GM23248 (cell line): ENCODE data around the gene PTPRK. TPM values are rescaled to one million over a fixed set of nuclear protein-coding genes. Genes with fewer than 3 reads are reported as not detected.

Experiments
- DNase-seq: peaks from one replicate; pipeline ENCODE4 v3.0.0-alpha.2; 2015
- H2AFZ ChIP-seq: fragments of 200-600 bp; sonication (generic); 2 replicates; pipeline ENCODE4 v1.6.1; 2016; ENCODE audit warnings: antibody characterized with exemption
- H3F3A ChIP-seq: fragments of 200-600 bp; sonication (generic); 2 replicates; pipeline ENCODE4 v1.6.1; 2016; ENCODE audit warnings: mild to moderate bottlenecking, antibody characterized with exemption, mixed run types; ENCODE audit not compliant: insufficient read depth
- H3K27ac ChIP-seq: fragments of 200-600 bp; sonication (generic); 2 replicates; pipeline ENCODE4 v1.5.1; 2016; ENCODE audit warnings: mild to moderate bottlenecking
- H3K27me3 ChIP-seq: fragments of 200-600 bp; sonication (generic); replicated peaks from 2 replicates; pipeline ENCODE4 v1.6.1; 2016; ENCODE audit warnings: mild to moderate bottlenecking; ENCODE audit not compliant: insufficient read depth
- H3K36me3 ChIP-seq: fragments of 200-600 bp; sonication (generic); 2 replicates; pipeline ENCODE4 v1.6.1; 2016; ENCODE audit warnings: low read depth, mild to moderate bottlenecking
- H3K4me1 ChIP-seq: fragments of 200-600 bp; sonication (generic); 2 replicates; pipeline ENCODE4 v1.6.1; 2016; ENCODE audit warnings: mild to moderate bottlenecking; ENCODE audit not compliant: insufficient read depth
- H3K4me2 ChIP-seq: fragments of 200-600 bp; sonication (generic); one replicate; pipeline ENCODE4 v1.6.1; 2016; ENCODE audit warnings: mild to moderate bottlenecking; ENCODE audit not compliant: unreplicated experiment
- H3K4me3 ChIP-seq: fragments of 200-600 bp; sonication (generic); 2 replicates; pipeline ENCODE4 v1.5.1; 2016; ENCODE audit warnings: mild to moderate bottlenecking
- H3K79me2 ChIP-seq: fragments of 200-600 bp; sonication (generic); 2 replicates; pipeline ENCODE4 v1.6.1; 2016; ENCODE audit warnings: mild to moderate bottlenecking; ENCODE audit not compliant: insufficient read depth
- H3K9ac ChIP-seq: fragments of 200-600 bp; sonication (generic); 2 replicates; pipeline ENCODE4 v1.6.1; 2016; ENCODE audit warnings: mild to moderate bottlenecking
- H3K9me2 ChIP-seq: fragments of 200-600 bp; sonication (generic); 2 replicates; pipeline ENCODE4 v1.6.1; 2016; ENCODE audit warnings: mixed run types, mild to moderate bottlenecking, moderate library complexity; ENCODE audit not compliant: insufficient read depth
- H3K9me3 ChIP-seq: fragments of 200-600 bp; sonication (generic); one replicate; pipeline ENCODE4 v1.6.1; 2017; ENCODE audit warnings: low read depth
- H4K20me1 ChIP-seq: fragments of 200-600 bp; sonication (generic); 2 replicates; pipeline ENCODE4 v1.6.0; 2016; ENCODE audit not compliant: insufficient read depth
- EZH2 ChIP-seq: fragments of 200-600 bp; sonication (generic); IDR thresholded peaks from 2 replicates; pipeline ENCODE4 v1.6.1; 2018; ENCODE audit warnings: antibody characterized with exemption, mild to moderate bottlenecking; ENCODE audit not compliant: insufficient read depth, poor library complexity, severe bottlenecking
- EZH2phosphoT487 ChIP-seq: fragments of 200-600 bp; sonication (generic); IDR thresholded peaks from 2 replicates; pipeline ENCODE4 v1.6.1; 2018; ENCODE audit warnings: antibody characterized with exemption, moderate library complexity, mild to moderate bottlenecking, low read depth; ENCODE audit not compliant: insufficient read depth
- WGBS, 2 experiments: methylation state at CpG; one replicate each; pipeline ENCODE4 v1.1.6; 2015 to 2017; ENCODE audit warnings: low lambda C conversion rate in 2 of 2, low coverage in 1 of 2; ENCODE audit errors: missing lambda C conversion rate in 2 of 2; 5-methylcytosine and 5-hydroxymethylcytosine counted together
- in situ Hi-C: fragments of 300-500 bp; cut with MboI; formaldehyde crosslinking; loops from 2 replicates; pipeline ENCODE4 v1.15.0; 2020
- polyA plus RNA-seq: library from polyadenylated mRNA; unstranded; fragments of >200 nt; fragmentation: Nextera tagmentation; extraction: Ambion mirVana; gene quantifications from 2 replicates; pipeline ENCODE4 v1.2.1, GENCODE V29; 2016
- total RNA-seq: library from RNA; depleted of rRNA; stranded (reverse); fragments of >200 nt; shearing (Covaris generic); gene quantifications from 2 replicates; pipeline ENCODE4 v1.2.3, GENCODE V29; 2014

Gene PTPRK
- total and polyA plus RNA-seq, 2 experiments from 2014 or later: 22.3 to 34.5 TPM

DNA sequence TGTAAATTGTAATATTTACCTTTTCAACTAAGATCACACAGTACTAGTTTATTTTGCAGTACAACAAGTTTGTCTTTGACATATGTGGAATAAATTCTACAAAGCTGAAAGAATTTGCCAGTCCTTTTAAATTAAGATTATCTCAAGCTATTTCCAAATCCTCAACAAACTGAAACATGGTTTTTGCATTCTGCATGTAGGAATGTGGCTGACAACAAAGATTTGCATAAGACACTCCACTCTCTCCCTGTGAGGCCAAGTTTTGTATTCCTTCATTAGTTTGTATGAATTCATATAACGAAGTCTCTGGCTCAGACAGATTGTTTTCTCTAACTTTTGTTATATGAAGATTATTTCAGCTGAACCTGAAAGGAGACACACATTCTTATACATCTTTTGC lies 495.4 kb downstream of the PTPRK start:
- no peak overlapping the region for H3K9ac ChIP-seq
- 32 to 39% methylated on average over 1 of the region's 1 CpG for WGBS, 2 experiments
- H3K79me2 ChIP-seq: no peaks in the 10 kb centered on the region
- no peaks in the 10 kb centered on the region for H3K27me3 ChIP-seq
- no peak overlapping the region for H3K4me2 ChIP-seq
- TF ChIP-seq EZH2phosphoT487 (no peak), EZH2 (no peak)
- H3K36me3 ChIP-seq: no peaks in the 10 kb centered on the region
- no peaks in the 10 kb centered on the region for H3K4me1 ChIP-seq
- no peak overlapping the region for H3K27ac ChIP-seq
- H3F3A ChIP-seq: no peaks in the 10 kb centered on the region
- H3K9me2 ChIP-seq: no peaks in the 10 kb centered on the region
- H3K4me3 ChIP-seq: no peak overlapping the region
- H4K20me1 ChIP-seq: no peaks in the 10 kb centered on the region
- H3K9me3 ChIP-seq: no peaks in the 10 kb centered on the region
- in situ Hi-C loops: no loop called here
- H2AFZ ChIP-seq: no peak overlapping the region
- no peak for DNase-seq

DNA sequence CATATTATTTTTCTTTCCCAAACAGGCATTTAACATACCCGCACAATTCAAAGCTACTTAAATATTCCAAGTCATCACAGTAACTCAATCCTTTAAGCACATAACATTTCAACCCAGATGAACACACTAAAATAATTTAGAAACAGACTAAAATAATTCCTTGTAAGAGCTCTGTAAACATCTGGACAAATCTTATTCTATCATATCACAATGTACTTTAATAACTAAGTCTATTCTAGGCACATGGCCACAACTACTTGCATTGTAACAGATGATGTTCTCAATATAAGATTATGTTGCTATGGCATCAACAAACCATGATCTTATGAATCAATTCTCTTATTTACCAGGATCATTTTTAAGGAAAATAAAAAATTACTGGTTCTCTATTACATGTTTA lies 496.4 kb downstream of the PTPRK start:
- no peaks in the 10 kb centered on the region for H3K9me2 ChIP-seq
- H3K4me2 ChIP-seq: no peak overlapping the region
- WGBS, 2 experiments: 82 to 91% methylated on average over 1 of the region's 1 CpG
- no peaks in the 10 kb centered on the region for H3K27me3 ChIP-seq
- no peaks in the 10 kb centered on the region for H3K36me3 ChIP-seq
- no peak overlapping the region for H2AFZ ChIP-seq
- H3F3A ChIP-seq: no peaks in the 10 kb centered on the region
- H4K20me1 ChIP-seq: no peaks in the 10 kb centered on the region
- in situ Hi-C loops: no loop called here
- H3K4me1 ChIP-seq: no peaks in the 10 kb centered on the region
- no peak overlapping the region for H3K9ac ChIP-seq
- TF ChIP-seq EZH2phosphoT487 (no peak), EZH2 (no peak)
- DNase-seq: no peak
- H3K4me3 ChIP-seq: no peak overlapping the region
- H3K27ac ChIP-seq: no peak overlapping the region
- no peaks in the 10 kb centered on the region for H3K79me2 ChIP-seq
- no peaks in the 10 kb centered on the region for H3K9me3 ChIP-seq

DNA sequence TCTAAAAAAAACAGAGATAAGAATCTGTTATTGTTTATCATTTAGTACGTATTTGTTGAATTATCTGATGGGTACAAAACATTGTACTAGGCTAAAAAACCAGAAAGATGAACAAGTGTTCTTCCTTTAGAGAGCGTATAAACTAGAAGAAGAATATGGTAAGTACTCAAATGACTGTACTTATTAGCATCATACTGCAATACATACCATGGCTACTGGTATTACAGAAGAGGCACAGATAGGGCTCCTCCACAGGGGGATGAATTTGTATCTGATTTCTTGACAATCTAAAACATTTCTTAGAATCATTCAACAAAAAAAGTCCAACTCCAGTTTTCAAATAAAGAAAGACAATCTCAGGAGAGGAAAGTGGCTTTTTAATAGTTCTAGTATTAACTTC lies 501.6 kb downstream of the PTPRK start:
- in situ Hi-C loops: no loop called here
- Histone ChIP-seq H3K27me3 (no peaks in the 10 kb centered on the region), H4K20me1 (no peaks in the 10 kb centered on the region), H3K9me3 (no peaks in the 10 kb centered on the region), H3K79me2 (no peaks in the 10 kb centered on the region), H2AFZ (no peak overlapping the region), H3K9me2 (no peaks in the 10 kb centered on the region), H3K9ac (no peak overlapping the region), H3K36me3 (no peaks in the 10 kb centered on the region), H3K4me3 (no peak overlapping the region), H3K27ac (no peak overlapping the region), H3K4me1 (no peaks in the 10 kb centered on the region), H3F3A (no peaks in the 10 kb centered on the region), H3K4me2 (no peak overlapping the region)
- 98 to 100% methylated on average over 2 of the region's 2 CpGs for WGBS, 2 experiments
- TF ChIP-seq EZH2phosphoT487 (no peak), EZH2 (no peak)
- DNase-seq: no peak

DNA sequence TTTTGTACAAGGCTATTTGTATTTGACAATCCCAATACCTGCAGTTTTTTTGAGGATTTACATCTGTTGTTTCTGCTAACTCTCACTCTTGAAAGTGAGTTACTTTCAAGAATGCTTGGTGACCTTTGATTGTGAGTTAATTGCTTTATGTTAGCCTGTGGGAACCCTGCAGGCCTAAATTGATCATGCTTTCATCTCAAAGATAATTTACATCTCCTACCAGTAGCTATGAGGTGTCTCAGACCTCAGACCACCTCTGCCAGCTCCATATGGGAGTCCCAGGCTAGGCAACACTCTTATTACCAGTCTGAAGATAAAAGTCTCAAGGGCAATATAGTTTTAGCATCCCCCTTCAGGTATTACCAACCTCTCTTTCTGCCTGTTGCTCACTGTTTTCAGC lies 503.1 kb downstream of the PTPRK start:
- Histone ChIP-seq H3K4me1 (no peaks in the 10 kb centered on the region), H3K36me3 (no peaks in the 10 kb centered on the region), H2AFZ (no peak overlapping the region), H3K27me3 (no peaks in the 10 kb centered on the region), H3K27ac (no peak overlapping the region), H4K20me1 (no peaks in the 10 kb centered on the region), H3K9me3 (no peaks in the 10 kb centered on the region), H3K9ac (no peak overlapping the region), H3F3A (no peaks in the 10 kb centered on the region), H3K4me2 (no peak overlapping the region), H3K9me2 (no peaks in the 10 kb centered on the region), H3K4me3 (no peak overlapping the region), H3K79me2 (no peaks in the 10 kb centered on the region)
- in situ Hi-C loops: no loop called here
- no peak for DNase-seq
- TF ChIP-seq EZH2phosphoT487: no peak
- no peak for TF ChIP-seq EZH2

DNA sequence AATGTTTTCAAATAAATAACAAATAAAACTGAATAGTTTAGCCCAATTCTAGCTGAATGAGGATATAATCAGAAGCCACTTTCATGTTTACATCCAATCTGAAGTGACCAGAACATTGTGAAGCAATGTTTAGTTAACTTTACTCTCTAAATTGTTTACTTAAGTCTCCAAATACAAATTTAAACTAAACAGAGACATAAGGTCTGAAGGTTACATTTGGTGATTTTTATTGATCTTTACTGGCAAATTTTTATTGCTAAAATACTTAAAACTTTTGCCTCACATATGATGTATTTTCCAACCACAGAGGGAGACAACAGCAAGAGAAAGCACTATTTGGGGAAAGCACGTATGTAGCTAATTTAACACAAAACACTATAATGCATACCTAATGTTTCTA lies 512.7 kb downstream of the PTPRK start:
- no peak for TF ChIP-seq EZH2
- no peak for TF ChIP-seq EZH2phosphoT487
- H3K27ac ChIP-seq: no peak overlapping the region
- no peaks in the 10 kb centered on the region for H3K27me3 ChIP-seq
- no peaks in the 10 kb centered on the region for H3K9me3 ChIP-seq
- H3K9ac ChIP-seq: no peak overlapping the region
- DNase-seq: no peak
- no peak overlapping the region for H3K4me3 ChIP-seq
- 92 to 96% methylated on average over 1 of the region's 1 CpG for WGBS, 2 experiments
- H4K20me1 ChIP-seq: no peaks in the 10 kb centered on the region
- H3K36me3 ChIP-seq: 0 out of 2 replicates have a peak, but pooled peaks cover 5% of the 10 kb centered on the region
- no peak overlapping the region for H3K4me2 ChIP-seq
- H3K79me2 ChIP-seq: no peaks in the 10 kb centered on the region
- H3F3A ChIP-seq: no peaks in the 10 kb centered on the region
- in situ Hi-C loops: no loop called here
- no peak overlapping the region for H2AFZ ChIP-seq
- H3K9me2 ChIP-seq: no peaks in the 10 kb centered on the region
- H3K4me1 ChIP-seq: no peaks in the 10 kb centered on the region
